B cell (primary cell): ENCODE data around the gene CXADR.

Source experiments
- EZH2 ChIP-seq: IDR thresholded peaks from 2 replicates; pipeline ENCODE4 v1.6.1; 2012; ENCODE audit warnings: borderline replicate concordance, low read depth, mild to moderate bottlenecking, moderate library complexity, low read length; ENCODE audit not compliant: insufficient read depth, poor library complexity, severe bottlenecking
- TF ChIP-seq, protein P1 (sequence below): fragments of 200-600 bp; IDR thresholded peaks from one replicate; pipeline ENCODE4 v1.8.0; 2022; ENCODE audit warnings: antibody characterized with exemption, mild to moderate bottlenecking

DNA sequence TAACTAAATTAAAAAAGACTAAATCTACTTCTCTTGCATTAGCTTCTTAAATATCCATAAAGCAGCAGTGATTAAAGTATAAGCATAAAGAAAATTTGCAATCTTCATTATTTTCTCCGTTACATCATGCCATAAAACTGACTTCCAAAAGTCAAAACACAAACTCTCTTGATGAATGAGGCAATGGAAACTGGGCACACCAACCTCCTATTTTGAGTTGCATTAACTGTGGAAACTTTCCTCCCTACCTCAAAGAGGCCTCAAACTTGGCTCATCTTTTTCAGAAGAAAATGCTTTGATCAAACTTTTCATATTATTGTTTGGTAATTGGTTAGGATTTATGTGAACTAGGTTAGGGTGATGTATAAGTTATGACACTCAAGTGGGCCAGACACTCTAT, 104.0 kb downstream of the CXADR start:
- TF ChIP-seq, protein P1, sequence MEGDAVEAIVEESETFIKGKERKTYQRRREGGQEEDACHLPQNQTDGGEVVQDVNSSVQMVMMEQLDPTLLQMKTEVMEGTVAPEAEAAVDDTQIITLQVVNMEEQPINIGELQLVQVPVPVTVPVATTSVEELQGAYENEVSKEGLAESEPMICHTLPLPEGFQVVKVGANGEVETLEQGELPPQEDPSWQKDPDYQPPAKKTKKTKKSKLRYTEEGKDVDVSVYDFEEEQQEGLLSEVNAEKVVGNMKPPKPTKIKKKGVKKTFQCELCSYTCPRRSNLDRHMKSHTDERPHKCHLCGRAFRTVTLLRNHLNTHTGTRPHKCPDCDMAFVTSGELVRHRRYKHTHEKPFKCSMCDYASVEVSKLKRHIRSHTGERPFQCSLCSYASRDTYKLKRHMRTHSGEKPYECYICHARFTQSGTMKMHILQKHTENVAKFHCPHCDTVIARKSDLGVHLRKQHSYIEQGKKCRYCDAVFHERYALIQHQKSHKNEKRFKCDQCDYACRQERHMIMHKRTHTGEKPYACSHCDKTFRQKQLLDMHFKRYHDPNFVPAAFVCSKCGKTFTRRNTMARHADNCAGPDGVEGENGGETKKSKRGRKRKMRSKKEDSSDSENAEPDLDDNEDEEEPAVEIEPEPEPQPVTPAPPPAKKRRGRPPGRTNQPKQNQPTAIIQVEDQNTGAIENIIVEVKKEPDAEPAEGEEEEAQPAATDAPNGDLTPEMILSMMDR: no peak
- TF ChIP-seq EZH2: no peak
